ENCODE measurements around the gene RDH11. TPM values are rescaled to one million over a fixed set of nuclear protein-coding genes. Genes with fewer than 3 reads are reported as not detected.
"Not testable (repeated sequence)": the region's sequence is repeated elsewhere in the genome, so short reads cannot be mapped to it uniquely, and the experiment has no call there.

Gene RDH11
- total RNA-seq: 14.3 TPM
- long read RNA-seq, transcript RDH11-201 (7 exons, 2,588 nt): major isoform, 9 of 9 reads
- long read RNA-seq, partial matches to known transcripts: 0 of 9 reads
- long read RNA-seq, other reads (novel, unspliced or antisense): 0 of 9 reads

- peak; percentile 98 for ATAC-seq
- intact Hi-C loops (cut with DNase I): loop anchor here (2.0 kb wide), 1 partner anchor 21 kb away; the partner anchor contains the start of gene VTI1B
- DNase-seq (ENCODE audit: missing footprints): peak; percentile 90
Observed at GRCh38 chr14:67695394-67695949, at the start of gene RDH11. RDH11 (minus strand) TSS chr14:67695764; CDS start chr14:67695703, 61 bp downstream.

GRCh38 chr14:67744046-67744445, 48.5 kb upstream of the RDH11 start:
- ATAC-seq (peak; percentile 48), DNase-seq (ENCODE audit: missing footprints) (no peak)
- intact Hi-C loops (cut with DNase I): no loop called here

GRCh38 chr14:67738740-67739504, 43.4 kb upstream of the RDH11 start:
- DNase-seq (ENCODE audit: missing footprints): no peak

GRCh38 chr14:67736771-67737170, 41.2 kb upstream of the RDH11 start:
- intact Hi-C loops (cut with DNase I): no loop called here
- ATAC-seq (no peak), DNase-seq (ENCODE audit: missing footprints) (no peak)

More at GRCh38 chr14:67738740-67739504, 43.4 kb upstream of the RDH11 start:
- peak; percentile 91 for ATAC-seq
- intact Hi-C loops (cut with DNase I): no loop called here

GRCh38 chr14:67735336-67736147, 40.0 kb upstream of the RDH11 start:
- intact Hi-C loops (cut with DNase I): no loop called here
- peak; percentile 47 for ATAC-seq
- DNase-seq (ENCODE audit: missing footprints): no peak

GRCh38 chr14:67734675-67735074, 39.1 kb upstream of the RDH11 start:
- ATAC-seq (no peak), DNase-seq (ENCODE audit: missing footprints) (no peak)
- intact Hi-C loops (cut with DNase I): no loop called here

GRCh38 chr14:67733616-67734015, 38.1 kb upstream of the RDH11 start:
- intact Hi-C loops (cut with DNase I): no loop called here
- ATAC-seq (no peak), DNase-seq (ENCODE audit: missing footprints) (no peak)

- intact Hi-C loops (cut with DNase I): no loop called here
- DNase-seq (ENCODE audit: missing footprints): no peak
- ATAC-seq: no peak
Observed at GRCh38 chr14:67729072-67729885, 33.7 kb upstream of the RDH11 start.

- intact Hi-C loops (cut with DNase I): no loop called here
- ATAC-seq (no peak), DNase-seq (ENCODE audit: missing footprints) (no peak)
Observed at GRCh38 chr14:67728258-67728657, 32.7 kb upstream of the RDH11 start.

GRCh38 chr14:67727361-67727760, 31.8 kb upstream of the RDH11 start:
- no peak for ATAC-seq
- intact Hi-C loops (cut with DNase I): no loop called here

GRCh38 chr14:67725171-67725570, 29.6 kb upstream of the RDH11 start:
- intact Hi-C loops (cut with DNase I): no loop called here
- ATAC-seq (no peak), DNase-seq (ENCODE audit: missing footprints) (no peak)

More at GRCh38 chr14:67727361-67727760, 31.8 kb upstream of the RDH11 start:
- DNase-seq (ENCODE audit: missing footprints): no peak

GRCh38 chr14:67722293-67722692, 26.7 kb upstream of the RDH11 start:
- intact Hi-C loops (cut with DNase I): no loop called here
- ATAC-seq: peak; percentile 96
- DNase-seq (ENCODE audit: missing footprints): peak; percentile 84

- no peak for DNase-seq (ENCODE audit: missing footprints)
- no peak for ATAC-seq
- intact Hi-C loops (cut with DNase I): no loop called here
Observed at GRCh38 chr14:67721875-67722274, 26.3 kb upstream of the RDH11 start.

GRCh38 chr14:67719866-67720265, 24.3 kb upstream of the RDH11 start:
- intact Hi-C loops (cut with DNase I): no loop called here
- DNase-seq (ENCODE audit: missing footprints) (no peak), ATAC-seq (no peak)

- ATAC-seq; intact Hi-C loops (cut with DNase I); DNase-seq (ENCODE audit: missing footprints): not testable (repeated sequence)
Observed at GRCh38 chr14:67719385-67719784, 23.8 kb upstream of the RDH11 start.

GRCh38 chr14:67718265-67718664, 22.7 kb upstream of the RDH11 start:
- DNase-seq (ENCODE audit: missing footprints) (no peak), ATAC-seq (no peak)
- intact Hi-C loops (cut with DNase I): no loop called here

GRCh38 chr14:67717048-67717447, 21.5 kb upstream of the RDH11 start:
- intact Hi-C loops (cut with DNase I): no loop called here
- ATAC-seq (no peak), DNase-seq (ENCODE audit: missing footprints) (no peak)

GRCh38 chr14:67710209-67710608, 14.6 kb upstream of the RDH11 start:
- intact Hi-C loops (cut with DNase I): no loop called here
- no peak for ATAC-seq
- DNase-seq (ENCODE audit: missing footprints): no peak

Measured in Right ventricle myocardium inferior (tissue), 1 donor.